Body of pancreas (tissue), 4 donors: ENCODE measurements around the gene METTL1. TPM values are rescaled to one million over a fixed set of nuclear protein-coding genes. Genes with fewer than 3 reads are reported as not detected.

Experiments
- ATAC-seq: fragments of 150-250 bp; one replicate; pipeline ENCODE4 v1.9.1; 2016
- DNase-seq, 4 donors: peaks; one replicate each; pipeline ENCODE4 v3.0.0-alpha.2; 2019
- H3K27ac ChIP-seq, 4 donors: fragments of 200-600 bp; sonication (generic); 1 replicate in 3 of 4; 2 replicates in 1 of 4; pipeline versions ENCODE4 v1.5.1 to v1.6.1; 2016 to 2019; ENCODE audit warnings: mild to moderate bottlenecking in 1 of 4, mixed read lengths in 1 of 4, moderate library complexity in 1 of 4
- H3K27me3 ChIP-seq, 2 donors: fragments of 200-600 bp; sonication (generic); one replicate each; pipeline ENCODE4 v1.6.0; 2016; ENCODE audit warnings: mild to moderate bottlenecking in 1 of 2
- H3K36me3 ChIP-seq, 2 donors: fragments of 200-600 bp; sonication (generic); replicated peaks in 1 of 2; 2 replicates each; pipeline ENCODE4 v1.5.1; 2016; ENCODE audit warnings: low read depth in 2 of 2; ENCODE audit not compliant: insufficient read depth in 1 of 2
- H3K4me1 ChIP-seq: fragments of 200-600 bp; sonication (generic); one replicate; pipeline ENCODE4 v1.6.0; 2016
- H3K4me3 ChIP-seq, 2 donors: fragments of 200-600 bp; sonication (generic); 1 replicate in 1 of 2; 2 replicates in 1 of 2; pipeline ENCODE4 v1.5.1; 2016 to 2019
- H3K9me3 ChIP-seq, 3 donors: fragments of 200-600 bp; sonication (generic); 1 replicate in 2 of 3; 2 replicates in 1 of 3; pipeline ENCODE4 v1.5.1; 2016
- CTCF ChIP-seq, 7 experiments: fragments of 450-650 bp in 4 of 7; fragments of 200-600 bp in 3 of 7; sonication (generic) in 3 of 7; IDR thresholded peaks; one replicate each; pipeline ENCODE4 v1.5.1; 2016 to 2019; ENCODE audit warnings: antibody characterized with exemption in 7 of 7
- POLR2A ChIP-seq, 3 donors: fragments of 450-650 bp; IDR thresholded peaks; one replicate each; pipeline ENCODE4 v1.6.1; 2016; ENCODE audit warnings: antibody characterized with exemption in 3 of 3, mild to moderate bottlenecking in 2 of 3
- WGBS, 2 donors: methylation state at CpG; one replicate each; pipeline ENCODE4 v1.1.5; 2017; 5-methylcytosine and 5-hydroxymethylcytosine counted together
- intact Hi-C: fragments of 100-400 bp; cut with DNase I; formaldehyde crosslinking; loops from one replicate; pipeline ENCODE4 v1.15.1; 2023
- total RNA-seq, 2 donors: library from RNA; depleted of rRNA; stranded (reverse); fragments of >200 nt; gene quantifications; one replicate each; pipeline ENCODE4 v1.1.0, GENCODE V29; 2016

The METTL1 gene
- total RNA-seq, 2 donors from 2014 or later, result 16.1 to 23.1 TPM

GRCh38 chr12:57806677-57807076 lies 34.8 kb upstream of the METTL1 start:
- ATAC-seq (no peak), DNase-seq (no peak)
- Histone ChIP-seq H3K36me3 (peaks cover 7 to 15% of the 10 kb centered on the region in 2 donors), H3K9me3 (no peaks in the 10 kb centered on the region), H3K27ac (no peak overlapping the region), H3K27me3 (no peaks in the 10 kb centered on the region), H3K4me3 (no peak overlapping the region), H3K4me1 (peaks cover 3% of the 10 kb centered on the region)
- intact Hi-C loops, result no loop called here
- 91 to 96% methylated on average over 3 of the region's 3 CpGs for WGBS, 2 donors
- no peak for TF ChIP-seq POLR2A (IDR thresholded peaks at IDR 0.05)
- TF ChIP-seq CTCF (IDR thresholded peaks at IDR 0.05), result no peak

DNA sequence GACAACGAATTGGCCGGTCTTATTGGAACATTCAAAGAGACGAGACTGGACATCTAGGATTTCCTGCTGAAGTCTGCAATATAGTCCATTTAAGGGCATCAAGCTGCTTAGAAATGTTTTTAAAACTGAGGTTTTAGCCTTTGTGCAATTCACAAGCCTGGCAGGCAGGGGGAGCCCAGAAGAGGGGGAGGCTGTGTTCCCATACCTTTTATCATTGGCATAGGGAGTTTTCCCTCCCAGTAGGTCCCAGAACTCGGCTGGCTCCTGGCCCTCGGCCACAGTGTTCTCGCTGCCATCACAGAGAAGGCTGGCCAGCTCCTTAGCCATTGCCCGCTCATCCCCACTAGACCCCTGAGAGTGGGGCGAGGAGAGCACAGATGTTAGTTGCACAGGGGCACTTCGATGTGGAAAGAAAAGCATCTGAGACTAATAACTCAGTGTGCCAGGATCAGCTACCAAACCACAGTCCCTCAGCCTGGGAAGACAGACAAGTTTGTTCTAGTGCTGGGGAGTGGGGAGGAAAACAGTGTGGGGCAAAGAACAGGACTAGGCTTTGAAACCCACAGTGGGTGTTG lies 31.5 kb upstream of the METTL1 start:
- Histone ChIP-seq H3K4me1 (peaks cover 3% of the 10 kb centered on the region), H3K9me3 (no peaks in the 10 kb centered on the region), H3K4me3 (no peak overlapping the region), H3K27ac (no peak overlapping the region), H3K36me3 (peaks cover 7 to 20% of the 10 kb centered on the region in 2 donors), H3K27me3 (no peaks in the 10 kb centered on the region)
- intact Hi-C loops, result no loop called here
- peak; percentile 67 to 81 (median 74) for TF ChIP-seq CTCF (IDR thresholded peaks at IDR 0.05)
- no peak for TF ChIP-seq POLR2A (IDR thresholded peaks at IDR 0.05)
- peak; percentile 52 to 74 (median 60) for DNase-seq
- WGBS, 2 donors, result 33 to 42% methylated on average over 9 of the region's 9 CpGs
- ATAC-seq, result peak; percentile 85

- Histone ChIP-seq H3K27ac (no peak overlapping the region), H3K36me3 (peaks cover 2 to 16% of the 10 kb centered on the region in 2 donors), H3K27me3 (no peaks in the 10 kb centered on the region), H3K9me3 (no peaks in the 10 kb centered on the region), H3K4me3 (no peak overlapping the region), H3K4me1 (peaks cover 3% of the 10 kb centered on the region)
- no peak for TF ChIP-seq CTCF (IDR thresholded peaks at IDR 0.05)
- TF ChIP-seq POLR2A (IDR thresholded peaks at IDR 0.05), result no peak
- ATAC-seq, result no peak
- intact Hi-C loops, result no loop called here
- 69 to 88% methylated on average over 1 of the region's 1 CpG for WGBS, 2 donors
- DNase-seq, result no peak
Measured at GRCh38 chr12:57802607-57803006, 30.7 kb upstream of the METTL1 start.

GRCh38 chr12:57800965-57801364 lies 29.1 kb upstream of the METTL1 start:
- ATAC-seq (no peak), DNase-seq (no peak)
- 93 to 94% methylated on average over 3 of the region's 3 CpGs for WGBS, 2 donors
- Histone ChIP-seq H3K27me3 (no peaks in the 10 kb centered on the region), H3K27ac (no peak overlapping the region), H3K36me3 (peaks cover 0 to 24% of the 10 kb centered on the region in 2 donors), H3K9me3 (no peaks in the 10 kb centered on the region), H3K4me1 (peaks cover 3% of the 10 kb centered on the region), H3K4me3 (no peak overlapping the region)
- intact Hi-C loops, result no loop called here
- TF ChIP-seq POLR2A (IDR thresholded peaks at IDR 0.05) (no peak), CTCF (IDR thresholded peaks at IDR 0.05) (no peak)

DNA sequence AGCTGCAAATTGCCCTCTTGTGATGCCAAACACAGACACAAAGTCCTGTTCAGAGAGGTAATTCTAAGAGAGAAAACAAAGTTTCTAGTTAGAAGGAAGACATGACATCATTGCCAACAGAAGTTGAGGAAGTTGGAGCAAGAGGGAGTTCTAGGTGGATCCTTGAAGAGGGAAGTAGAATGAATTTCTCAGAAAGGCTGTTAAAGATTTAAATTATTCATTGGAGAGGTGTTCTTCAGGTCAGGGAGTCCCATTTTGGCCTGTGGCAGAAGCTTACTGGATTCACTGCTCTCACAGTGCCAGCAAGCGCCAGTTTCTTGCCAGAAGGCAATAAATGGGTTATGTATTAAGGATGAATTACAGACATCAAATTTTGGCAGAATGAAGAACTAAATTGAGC lies 26.0 kb upstream of the METTL1 start:
- DNase-seq (no peak), ATAC-seq (no peak)
- intact Hi-C loops, result no loop called here
- Histone ChIP-seq H3K9me3 (no peaks in the 10 kb centered on the region), H3K27me3 (no peaks in the 10 kb centered on the region), H3K4me3 (no peak overlapping the region), H3K27ac (no peak overlapping the region), H3K4me1 (no peaks in the 10 kb centered on the region), H3K36me3 (peaks cover 3 to 37% of the 10 kb centered on the region in 2 donors)
- TF ChIP-seq CTCF (IDR thresholded peaks at IDR 0.05), result no peak
- TF ChIP-seq POLR2A (IDR thresholded peaks at IDR 0.05), result no peak
- WGBS, 2 donors, result 68 to 76% methylated on average over 1 of the region's 1 CpG
